Kidney epithelial cell (primary cell): Measurements from ENCODE around the gene GAS7. TPM values are rescaled to one million over a fixed set of nuclear protein-coding genes. Genes with fewer than 3 reads are reported as not detected.

ENCODE experiments used
- DNase-seq: peaks from one replicate; pipeline ENCODE4 v3.0.0-alpha.2; 2010; ENCODE audit warnings: low read depth
- H3K27me3 ChIP-seq: 2 replicates; pipeline ENCODE4 v1.6.0; 2011; ENCODE audit warnings: low read length; ENCODE audit not compliant: control insufficient read depth, insufficient read depth
- H3K36me3 ChIP-seq: 2 replicates; pipeline ENCODE4 v1.5.1; 2011; ENCODE audit warnings: low read length; ENCODE audit not compliant: control insufficient read depth, insufficient read depth
- H3K4me3 ChIP-seq: 2 replicates; pipeline ENCODE4 v1.5.1; 2011; ENCODE audit warnings: low read depth, mild to moderate bottlenecking, control low read depth, low read length
- total RNA-seq: library from RNA; depleted of rRNA; stranded (reverse); fragments of >200 nt; gene quantifications from 2 replicates; pipeline ENCODE4 v1.2.3, GENCODE V29; 2015
- TF ChIP-seq, protein P1 (sequence below): IDR thresholded peaks from 2 replicates; pipeline ENCODE4 v1.5.1; 2011; ENCODE audit warnings: mild to moderate bottlenecking, moderate library complexity, low read length, control low read depth, inconsistent platforms; ENCODE audit not compliant: insufficient read depth, poor library complexity, severe bottlenecking

Gene GAS7
- 3.4 and 3.6 TPM in 2 replicates for total RNA-seq

DNA sequence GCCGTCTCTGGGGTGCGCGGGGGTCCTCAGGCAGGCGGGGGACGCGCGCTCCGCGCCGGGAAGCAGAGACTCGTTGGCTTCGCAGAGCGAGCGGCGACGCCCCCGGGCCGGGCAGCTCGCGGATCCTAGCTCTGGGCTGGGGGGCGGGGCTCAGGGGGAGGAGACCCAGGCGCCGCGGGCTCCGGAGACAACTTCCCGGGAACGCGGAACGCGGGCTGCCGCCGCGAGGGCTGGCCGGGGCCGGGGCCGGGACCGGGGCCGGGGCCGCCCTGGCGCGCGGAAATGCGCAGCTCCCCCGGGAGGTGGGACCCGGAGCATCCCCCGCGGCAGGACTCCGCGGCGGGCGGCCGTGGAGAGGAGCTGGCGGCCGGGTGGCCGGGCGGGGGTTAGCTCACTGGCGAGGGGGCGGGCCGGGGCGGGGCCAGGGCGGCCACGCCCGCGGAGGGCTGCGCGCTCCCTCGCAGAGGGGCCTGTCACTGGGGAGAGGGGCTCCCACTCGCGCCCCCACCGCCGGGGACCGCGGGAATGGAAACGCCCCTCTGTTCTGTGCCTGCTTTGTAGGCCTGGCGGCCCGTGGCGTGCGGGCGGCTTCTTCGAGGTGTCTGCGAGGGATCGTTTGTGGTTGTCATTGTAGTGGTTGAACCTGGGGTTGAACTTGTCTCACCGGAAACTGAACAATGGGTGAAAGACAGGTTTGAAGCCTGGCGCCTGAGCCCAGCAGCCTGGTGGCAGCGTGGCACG lies at the start of gene GAS7:
TSS of gene GAS7 (minus strand) at position 98 of the 741 bp plus-strand sequence.
- H3K36me3 ChIP-seq = no peaks in the 10 kb centered on the region
- peak within 1 kb of the TSS; percentile 51 for H3K4me3 ChIP-seq
- DNase-seq = no peak
- H3K27me3 ChIP-seq = peaks cover 17% of the 10 kb centered on the region
- TF ChIP-seq, protein P1, sequence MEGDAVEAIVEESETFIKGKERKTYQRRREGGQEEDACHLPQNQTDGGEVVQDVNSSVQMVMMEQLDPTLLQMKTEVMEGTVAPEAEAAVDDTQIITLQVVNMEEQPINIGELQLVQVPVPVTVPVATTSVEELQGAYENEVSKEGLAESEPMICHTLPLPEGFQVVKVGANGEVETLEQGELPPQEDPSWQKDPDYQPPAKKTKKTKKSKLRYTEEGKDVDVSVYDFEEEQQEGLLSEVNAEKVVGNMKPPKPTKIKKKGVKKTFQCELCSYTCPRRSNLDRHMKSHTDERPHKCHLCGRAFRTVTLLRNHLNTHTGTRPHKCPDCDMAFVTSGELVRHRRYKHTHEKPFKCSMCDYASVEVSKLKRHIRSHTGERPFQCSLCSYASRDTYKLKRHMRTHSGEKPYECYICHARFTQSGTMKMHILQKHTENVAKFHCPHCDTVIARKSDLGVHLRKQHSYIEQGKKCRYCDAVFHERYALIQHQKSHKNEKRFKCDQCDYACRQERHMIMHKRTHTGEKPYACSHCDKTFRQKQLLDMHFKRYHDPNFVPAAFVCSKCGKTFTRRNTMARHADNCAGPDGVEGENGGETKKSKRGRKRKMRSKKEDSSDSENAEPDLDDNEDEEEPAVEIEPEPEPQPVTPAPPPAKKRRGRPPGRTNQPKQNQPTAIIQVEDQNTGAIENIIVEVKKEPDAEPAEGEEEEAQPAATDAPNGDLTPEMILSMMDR = no peak

DNA sequence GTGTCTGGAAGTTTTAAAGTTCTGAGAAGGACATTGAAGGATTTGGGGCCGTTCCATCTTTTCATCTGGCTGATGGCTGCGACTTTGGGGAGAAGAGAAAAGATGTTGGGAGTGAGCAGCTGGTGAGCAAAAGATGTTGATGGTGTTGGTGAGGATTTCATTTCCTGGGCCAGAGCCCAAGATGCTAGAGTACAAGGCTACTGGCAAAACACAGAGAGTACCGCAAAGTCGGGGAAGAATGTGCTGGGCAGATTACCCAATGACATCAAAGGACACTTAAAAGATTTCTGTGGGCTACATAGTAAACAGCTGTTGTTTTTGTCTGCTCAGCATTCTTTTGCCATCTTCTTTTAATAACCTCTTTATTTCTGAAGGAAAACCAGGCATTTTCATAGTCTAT lies 49.4 kb upstream of the GAS7 start:
- TF ChIP-seq, protein P1 = no peak
- Histone ChIP-seq H3K27me3 (no peaks in the 10 kb centered on the region), H3K36me3 (no peaks in the 10 kb centered on the region), H3K4me3 (no peak overlapping the region)
- no peak for DNase-seq

DNA sequence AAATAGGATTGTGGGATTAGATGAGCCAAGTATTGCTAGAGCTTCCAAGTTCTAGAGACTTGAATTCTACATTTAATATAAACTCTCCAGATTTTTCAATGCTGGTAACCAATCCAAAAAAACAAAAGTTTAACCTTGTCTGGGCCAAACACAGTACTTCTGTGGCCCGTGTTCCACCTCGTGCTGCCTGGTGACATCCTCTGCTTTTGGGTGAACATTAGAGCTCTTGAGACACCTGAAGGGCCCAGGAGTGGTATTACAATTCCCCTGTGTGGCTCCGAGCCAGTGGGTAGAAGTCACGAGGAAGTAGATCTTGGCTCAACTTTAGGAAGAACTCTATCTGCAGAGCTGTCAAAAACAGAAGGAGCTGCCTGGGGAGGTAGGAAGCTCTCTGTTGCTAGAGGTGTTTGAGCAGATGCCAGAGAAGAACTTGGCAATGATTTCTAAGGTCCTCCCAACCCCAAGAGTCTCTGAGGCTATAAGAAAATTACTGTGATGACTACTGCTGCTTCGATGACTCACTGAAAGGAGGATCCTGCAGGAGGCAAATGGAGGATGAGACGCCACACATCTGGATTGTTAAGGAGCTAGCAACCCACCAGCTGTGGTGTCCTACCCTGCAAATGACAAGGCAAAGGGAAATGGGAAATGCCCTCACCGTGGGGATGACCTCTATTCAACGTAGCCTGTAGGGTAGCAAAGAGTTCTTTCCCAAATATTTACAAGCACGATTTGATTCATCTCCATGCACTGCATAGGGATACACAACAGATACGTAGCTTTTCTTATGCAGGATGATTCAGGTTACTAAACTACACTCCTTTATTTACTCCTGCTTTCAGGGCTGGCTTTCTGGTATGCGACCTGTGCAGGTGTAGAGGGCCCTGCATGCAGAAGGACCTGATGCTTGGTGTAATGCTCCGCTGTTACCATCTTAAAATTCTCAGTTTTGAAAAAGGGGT lies 45.8 kb upstream of the GAS7 start:
- no peaks in the 10 kb centered on the region for H3K27me3 ChIP-seq
- no peaks in the 10 kb centered on the region for H3K36me3 ChIP-seq
- DNase-seq = no peak
- no peak overlapping the region for H3K4me3 ChIP-seq
- TF ChIP-seq, protein P1 = no peak

DNA sequence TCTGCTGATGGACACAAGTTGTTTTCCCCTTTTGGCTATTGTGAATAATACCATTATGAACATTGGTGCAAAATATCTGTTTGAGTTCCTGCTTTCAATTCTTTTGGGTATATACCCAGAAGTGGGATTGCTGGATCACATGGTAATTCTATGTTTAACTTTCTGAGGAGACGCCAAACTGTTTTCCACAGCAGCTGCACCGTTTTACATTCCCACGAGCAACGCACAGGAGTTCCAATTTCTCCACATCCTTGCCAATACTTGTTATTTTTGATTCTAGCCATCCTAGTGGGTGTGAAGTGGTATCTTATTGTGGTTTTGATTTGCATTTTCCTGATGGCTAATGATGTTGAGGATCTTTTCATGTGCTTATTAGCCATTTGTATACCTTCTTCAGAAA lies 43.4 kb upstream of the GAS7 start:
- H3K27me3 ChIP-seq = no peaks in the 10 kb centered on the region
- TF ChIP-seq, protein P1 = no peak
- H3K4me3 ChIP-seq = no peak overlapping the region
- H3K36me3 ChIP-seq = no peaks in the 10 kb centered on the region
- DNase-seq = no peak

- Histone ChIP-seq H3K36me3 (no peaks in the 10 kb centered on the region), H3K27me3 (no peaks in the 10 kb centered on the region), H3K4me3 (no peak overlapping the region)
- TF ChIP-seq, protein P1 = no peak
- DNase-seq = no peak
Observed at GRCh38 chr17:10238661-10239060, 40.3 kb upstream of the GAS7 start.
